T-helper 2 cell treated with Interferon-gamma antibody and Interleukin-4, amounts not matched to agents 5 μg/mL and 100 μg/mL, for 36 hours (primary cell): Measurements from ENCODE around the gene SLC25A39.
"Not testable (repeated sequence)": the region's sequence is repeated elsewhere in the genome, so short reads cannot be mapped to it uniquely, and the experiment has no call there.

Source experiments
- DNase-seq: peaks from one replicate; pipeline ENCODE4 v3.0.0; 2021; ENCODE audit warnings: low spot score
- H3K27ac Mint-ChIP-seq: one replicate; pipeline ENCODE4 v1.8.0; 2021; ENCODE audit warnings: mild to moderate bottlenecking, mixed read lengths
- H3K27me3 Mint-ChIP-seq: one replicate; pipeline ENCODE4 v1.8.0; 2021; ENCODE audit warnings: low read depth, mixed read lengths
- H3K36me3 Mint-ChIP-seq: one replicate; pipeline ENCODE4 v1.8.0; 2021; ENCODE audit warnings: low read depth, mixed read lengths
- H3K4me1 Mint-ChIP-seq: one replicate; pipeline ENCODE4 v1.8.0; 2021; ENCODE audit warnings: low read depth, mixed read lengths
- H3K4me3 Mint-ChIP-seq: one replicate; pipeline ENCODE4 v1.8.0; 2022; ENCODE audit warnings: mild to moderate bottlenecking, moderate library complexity, mixed read lengths
- H3K9me3 Mint-ChIP-seq: one replicate; pipeline ENCODE4 v1.8.0; 2021; ENCODE audit warnings: mixed read lengths

The SLC25A39 gene

GRCh38 chr17:44324571-44325275 lies at the start of gene SLC25A39:
Gene SLC25A39, minus strand, starts transcription at chr17:44324823. Its CDS starts 1,261 bp downstream, at chr17:44323562.
- peak within 1 kb of the TSS; percentile 87 for H3K4me3 Mint-ChIP-seq
- H3K9me3 Mint-ChIP-seq, result no peaks in the 10 kb centered on the region
- H3K27ac Mint-ChIP-seq, result peak within 1 kb of the TSS; percentile 93
- H3K36me3 Mint-ChIP-seq, result peaks cover 5% of the 10 kb centered on the region
- no peaks in the 10 kb centered on the region for H3K27me3 Mint-ChIP-seq
- peak; percentile 97 for DNase-seq
- peaks cover 12% of the 10 kb centered on the region for H3K4me1 Mint-ChIP-seq

DNA sequence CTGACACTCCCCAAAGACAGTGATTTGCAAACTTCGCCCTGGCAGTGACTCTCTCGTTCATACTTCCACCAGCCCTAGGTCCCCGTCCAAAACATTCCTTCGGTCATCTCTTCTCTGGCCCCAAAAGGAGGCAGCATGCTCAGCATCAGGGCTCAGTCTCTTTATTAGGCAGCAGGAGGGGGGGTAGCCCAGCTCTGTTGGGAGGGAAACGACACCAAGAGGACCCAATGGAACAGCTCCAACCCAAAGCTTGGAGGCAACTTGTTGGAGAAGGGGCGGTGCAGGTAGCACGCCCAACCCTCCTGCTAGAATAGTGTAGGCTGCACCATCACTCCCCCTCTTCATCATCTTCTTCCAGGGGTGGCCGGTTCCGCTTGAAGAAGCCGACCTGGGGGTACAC lies 47.4 kb upstream of the SLC25A39 start:
- Mint-ChIP-seq H3K4me1 (peaks cover 6% of the 10 kb centered on the region), H3K9me3 (no peaks in the 10 kb centered on the region), H3K36me3 (no peaks in the 10 kb centered on the region), H3K27me3 (peaks cover 13% of the 10 kb centered on the region), H3K27ac (no peak overlapping the region), H3K4me3 (no peak overlapping the region)
- no peak for DNase-seq

GRCh38 chr17:44369414-44370023 lies 44.9 kb upstream of the SLC25A39 start:
- peak overlapping the region; percentile 1 for H3K4me3 Mint-ChIP-seq
- not testable (repeated sequence) for H3K27ac Mint-ChIP-seq, H3K36me3 Mint-ChIP-seq, DNase-seq, H3K9me3 Mint-ChIP-seq, H3K4me1 Mint-ChIP-seq
- H3K27me3 Mint-ChIP-seq, result peaks cover 36% of the 10 kb centered on the region

GRCh38 chr17:44368391-44369243 lies 44.0 kb upstream of the SLC25A39 start:
- H3K9me3 Mint-ChIP-seq, H3K27ac Mint-ChIP-seq, H3K36me3 Mint-ChIP-seq, H3K4me1 Mint-ChIP-seq, DNase-seq, H3K4me3 Mint-ChIP-seq: not testable (repeated sequence)
- peaks cover 41% of the 10 kb centered on the region for H3K27me3 Mint-ChIP-seq

- H3K36me3 Mint-ChIP-seq, result no peaks in the 10 kb centered on the region
- peaks cover 43% of the 10 kb centered on the region for H3K27me3 Mint-ChIP-seq
- peaks cover 6% of the 10 kb centered on the region for H3K4me1 Mint-ChIP-seq
- no peaks in the 10 kb centered on the region for H3K9me3 Mint-ChIP-seq
- no peak overlapping the region for H3K27ac Mint-ChIP-seq
- DNase-seq, result no peak
- H3K4me3 Mint-ChIP-seq, result no peak overlapping the region
Measured at GRCh38 chr17:44367231-44367979, 42.8 kb upstream of the SLC25A39 start.

DNA sequence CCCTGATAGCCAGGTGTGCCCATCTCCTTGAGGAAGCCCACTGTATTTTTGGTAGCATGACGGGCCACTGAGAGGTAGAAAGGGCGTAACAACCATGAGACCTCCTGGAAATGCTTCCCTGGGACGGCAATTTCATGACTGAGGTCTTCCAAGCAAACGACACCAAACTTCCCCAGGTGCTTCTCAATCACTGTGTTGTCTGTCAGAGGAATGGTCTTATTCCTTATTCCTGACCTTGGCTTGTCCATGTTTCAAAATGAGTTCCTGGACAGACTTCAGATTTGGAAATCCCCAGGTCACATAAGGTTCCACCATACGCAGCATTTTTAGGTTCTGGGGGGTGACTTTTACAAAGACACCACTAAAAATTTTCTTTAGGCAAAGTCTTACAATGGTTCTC lies 40.4 kb upstream of the SLC25A39 start:
- H3K27ac Mint-ChIP-seq, H3K9me3 Mint-ChIP-seq, H3K36me3 Mint-ChIP-seq, H3K4me1 Mint-ChIP-seq, DNase-seq: not testable (repeated sequence)
- Mint-ChIP-seq H3K27me3 (peaks cover 48% of the 10 kb centered on the region), H3K4me3 (peak overlapping the region; percentile 43)

GRCh38 chr17:44363613-44364159 lies 39.1 kb upstream of the SLC25A39 start, which contains the start of gene FAM171A2:
Gene FAM171A2, minus strand, starts transcription at chr17:44363853. Its CDS starts 139 bp downstream, at chr17:44363714.
- Mint-ChIP-seq H3K9me3 (no peaks in the 10 kb centered on the region), H3K27me3 (peaks cover 53% of the 10 kb centered on the region), H3K4me3 (peak within 1 kb of the TSS; percentile 80), H3K27ac (peak within 1 kb of the TSS; percentile 26), H3K36me3 (no peaks in the 10 kb centered on the region), H3K4me1 (peaks cover 2% of the 10 kb centered on the region)
- DNase-seq, result peak; percentile 66

GRCh38 chr17:44362949-44363612 lies 38.5 kb upstream of the SLC25A39 start:
- DNase-seq, result no peak
- H3K36me3 Mint-ChIP-seq, result no peaks in the 10 kb centered on the region
- H3K4me1 Mint-ChIP-seq, result peaks cover 2% of the 10 kb centered on the region
- H3K9me3 Mint-ChIP-seq, result no peaks in the 10 kb centered on the region
- peaks cover 53% of the 10 kb centered on the region for H3K27me3 Mint-ChIP-seq
- H3K4me3 Mint-ChIP-seq, result peak overlapping the region; percentile 72
- H3K27ac Mint-ChIP-seq, result peak overlapping the region; percentile 26

GRCh38 chr17:44362459-44362948 lies 37.9 kb upstream of the SLC25A39 start:
- Mint-ChIP-seq H3K4me1 (peaks cover 2% of the 10 kb centered on the region), H3K4me3 (peak overlapping the region; percentile 33), H3K36me3 (no peaks in the 10 kb centered on the region), H3K9me3 (no peaks in the 10 kb centered on the region), H3K27ac (no peak overlapping the region), H3K27me3 (peaks cover 53% of the 10 kb centered on the region)
- no peak for DNase-seq

DNA sequence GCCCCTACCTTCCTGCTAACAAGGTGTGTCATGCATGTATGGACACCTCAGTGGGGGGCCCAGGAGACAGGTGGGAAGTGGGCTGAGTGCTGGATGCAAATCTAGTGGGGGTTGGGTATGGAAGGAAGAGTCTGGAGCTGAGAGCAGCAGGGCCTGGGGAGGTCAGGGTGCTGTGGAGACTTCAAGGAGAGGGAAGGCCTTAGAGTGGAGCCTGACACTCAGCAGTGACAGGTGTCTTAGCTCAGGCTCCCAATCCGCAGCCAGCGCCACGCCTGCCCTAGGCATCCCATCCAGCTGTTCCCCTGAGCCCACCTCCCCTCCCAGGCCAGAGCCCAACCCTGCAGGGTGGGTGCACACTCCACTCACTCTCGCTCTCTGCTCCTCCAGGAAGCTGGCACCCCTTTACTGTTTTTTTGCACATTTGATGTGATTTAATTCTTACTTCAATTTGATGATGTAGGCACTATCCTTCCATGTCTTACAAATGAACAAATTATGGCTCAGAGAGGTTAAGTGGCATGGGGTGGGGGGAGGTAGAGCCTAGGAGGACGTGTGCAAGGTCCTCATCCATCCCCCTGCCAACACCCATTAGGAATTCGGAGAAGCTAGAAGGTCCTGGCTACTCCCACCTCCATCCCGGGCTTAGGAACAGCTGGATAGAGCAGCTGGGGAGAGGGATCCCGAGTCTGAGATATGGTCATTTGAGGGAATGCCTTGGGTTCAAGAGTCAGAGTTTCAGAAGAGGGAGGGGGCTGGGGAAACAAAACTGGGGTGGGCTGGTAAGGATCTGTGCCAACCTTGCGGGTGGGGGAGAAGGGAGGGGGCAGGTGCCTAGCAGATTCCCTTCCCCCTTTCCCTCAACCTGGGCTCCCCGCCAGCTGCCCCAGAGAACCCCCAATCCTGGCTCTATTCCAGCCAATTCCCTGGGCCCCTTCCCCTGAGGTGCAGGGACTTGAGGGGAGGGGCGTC lies 37.0 kb upstream of the SLC25A39 start:
- H3K9me3 Mint-ChIP-seq, result no peaks in the 10 kb centered on the region
- peaks cover 2% of the 10 kb centered on the region for H3K4me1 Mint-ChIP-seq
- H3K4me3 Mint-ChIP-seq, result peak overlapping the region; percentile 28
- peaks cover 48% of the 10 kb centered on the region for H3K27me3 Mint-ChIP-seq
- H3K27ac Mint-ChIP-seq, result no peak overlapping the region
- DNase-seq, result no peak
- no peaks in the 10 kb centered on the region for H3K36me3 Mint-ChIP-seq

- H3K27me3 Mint-ChIP-seq, result peaks cover 41% of the 10 kb centered on the region
- peaks cover 2% of the 10 kb centered on the region for H3K4me1 Mint-ChIP-seq
- no peak overlapping the region for H3K27ac Mint-ChIP-seq
- no peaks in the 10 kb centered on the region for H3K36me3 Mint-ChIP-seq
- no peak overlapping the region for H3K4me3 Mint-ChIP-seq
- H3K9me3 Mint-ChIP-seq, result no peaks in the 10 kb centered on the region
- DNase-seq, result no peak
Measured at GRCh38 chr17:44360826-44361225, 36.2 kb upstream of the SLC25A39 start.

GRCh38 chr17:44360144-44360533 lies 35.5 kb upstream of the SLC25A39 start:
- no peaks in the 10 kb centered on the region for H3K9me3 Mint-ChIP-seq
- no peaks in the 10 kb centered on the region for H3K36me3 Mint-ChIP-seq
- no peak for DNase-seq
- no peak overlapping the region for H3K4me3 Mint-ChIP-seq
- H3K27me3 Mint-ChIP-seq, result peaks cover 42% of the 10 kb centered on the region
- H3K4me1 Mint-ChIP-seq, result peaks cover 2% of the 10 kb centered on the region
- no peak overlapping the region for H3K27ac Mint-ChIP-seq
